NT2/D1 (cell line): ENCODE data around the gene IL1R2.

Experiments
- SUZ12 ChIP-seq: IDR thresholded peaks from 2 replicates; pipeline ENCODE4 v1.6.1; 2011; ENCODE audit not compliant: insufficient read length, insufficient read depth; ENCODE audit errors: extremely low read depth
- ZNF274 ChIP-seq: IDR thresholded peaks from 2 replicates; pipeline ENCODE4 v1.6.1; 2011; ENCODE audit warnings: mild to moderate bottlenecking, low read depth, low read length

- TF ChIP-seq ZNF274 = no peak
- no peak for TF ChIP-seq SUZ12
Observed at GRCh38 chr2:102029405-102029804, 37.6 kb downstream of the IL1R2 start.
